GM12892 (cell line): ENCODE data around the gene GOLGA6C.
"Not testable (repeated sequence)": the region's sequence is repeated elsewhere in the genome, so short reads cannot be mapped to it uniquely, and the experiment has no call there.

Experiments
- POLR2A ChIP-seq: IDR thresholded peaks from 2 replicates; pipeline ENCODE4 v1.6.1; 2011; ENCODE audit warnings: low read depth, low read length, control low read depth
- TAF1 ChIP-seq: IDR thresholded peaks from 2 replicates; pipeline ENCODE4 v1.6.1; 2011; ENCODE audit warnings: low read depth, mild to moderate bottlenecking, control low read depth, low read length, borderline replicate concordance

DNA sequence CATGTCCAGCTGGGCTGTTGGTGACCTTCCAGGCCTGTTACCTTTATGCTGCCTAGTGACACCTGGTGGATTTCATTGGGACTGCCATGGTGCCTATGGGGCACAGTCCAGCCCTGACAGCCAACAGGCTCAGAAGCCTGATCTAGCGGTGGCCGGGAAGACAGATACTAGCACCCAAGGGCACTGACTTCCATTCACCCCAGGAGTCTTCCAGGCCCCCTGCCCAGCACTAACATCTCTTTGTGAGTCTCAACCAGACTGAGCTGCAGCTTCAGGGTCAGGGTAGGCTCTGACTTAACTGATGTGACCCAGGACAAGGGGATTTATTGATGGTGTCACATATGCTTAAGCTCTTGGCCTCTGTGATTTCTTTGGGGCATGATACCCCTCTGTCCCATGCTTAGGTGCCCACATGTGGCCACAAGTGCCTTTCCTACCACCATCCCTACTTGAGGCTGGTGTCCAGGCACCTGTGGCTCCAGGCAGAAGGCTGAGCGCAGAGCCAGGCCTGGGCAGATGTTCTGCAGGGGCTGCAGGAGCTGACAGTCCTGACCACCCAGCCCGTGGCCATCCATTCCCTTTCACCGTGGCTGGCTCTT, 16.5 kb downstream of the GOLGA6C start:
- not testable (repeated sequence) for TF ChIP-seq TAF1, POLR2A
